Activated CD8-positive, alpha-beta T cell treated with anti-CD3 and anti-CD28 coated beads for 36 hours (primary cell): ENCODE data around the gene PCDHB10. TPM values are rescaled to one million over a fixed set of nuclear protein-coding genes. Genes with fewer than 3 reads are reported as not detected.
"Not testable (repeated sequence)": the region's sequence is repeated elsewhere in the genome, so short reads cannot be mapped to it uniquely, and the experiment has no call there.

ENCODE experiments used
- ATAC-seq: fragments of 200-7000 bp; cut with Tn5 transposase; one replicate; pipeline ENCODE4 v1.10.0; 2021; ENCODE audit warnings: mild to moderate bottlenecking, moderate library complexity
- CTCF ChIA-PET: fragments of 350-600 bp; sonication (Branson Sonifier 250); formaldehyde crosslinking; loops from one replicate; lab custom pipeline; 2021; ENCODE audit warnings: antibody characterized with exemption; lab: Charles Lee
- POLR2A ChIA-PET: fragments of 350-600 bp; sonication (Branson Sonifier 250); formaldehyde crosslinking; loops from one replicate; lab custom pipeline; 2021; ENCODE audit warnings: antibody characterized with exemption; lab: Charles Lee
- DNase-seq: peaks from one replicate; pipeline ENCODE4 v3.0.0-alpha.2; 2020
- H3K27ac Mint-ChIP-seq: one replicate; pipeline ENCODE4 v1.8.0; 2021; ENCODE audit warnings: mild to moderate bottlenecking, mixed read lengths
- H3K27me3 Mint-ChIP-seq: one replicate; pipeline ENCODE4 v1.8.0; 2021; ENCODE audit warnings: mixed read lengths
- H3K36me3 Mint-ChIP-seq: one replicate; pipeline ENCODE4 v1.8.0; 2021; ENCODE audit warnings: low read depth, mixed read lengths
- H3K4me1 Mint-ChIP-seq: one replicate; pipeline ENCODE4 v1.8.0; 2021; ENCODE audit warnings: low read depth, mixed read lengths
- H3K4me3 Mint-ChIP-seq: one replicate; pipeline ENCODE4 v1.8.0; 2021; ENCODE audit warnings: mild to moderate bottlenecking, moderate library complexity, mixed read lengths
- H3K9me3 Mint-ChIP-seq: one replicate; pipeline ENCODE4 v1.8.0; 2021; ENCODE audit warnings: mixed read lengths
- CTCF ChIP-seq: fragments of 200-600 bp; IDR thresholded peaks from one replicate; pipeline ENCODE4 v1.8.0; 2022; ENCODE audit warnings: antibody characterized with exemption, mild to moderate bottlenecking
- intact Hi-C: fragments of 100-400 bp; cut with micrococcal nuclease; formaldehyde crosslinking; loops from one replicate; pipeline ENCODE4 v1.10.0; 2022
- total RNA-seq, 2 experiments: library from RNA; stranded (reverse); gene quantifications; one replicate each; pipeline ENCODE4 v1.2.3, GENCODE V29; 2021

The PCDHB10 gene
- not detected for total RNA-seq

- Mint-ChIP-seq H3K27me3 (peaks cover 29% of the 10 kb centered on the region), H3K9me3 (peaks cover 23% of the 10 kb centered on the region), H3K4me3 (no peak within 1 kb of the TSS), H3K36me3 (peaks cover 6% of the 10 kb centered on the region), H3K4me1 (peaks cover under 1% of the 10 kb centered on the region), H3K27ac (no peak within 1 kb of the TSS)
- TF ChIP-seq CTCF = peak; percentile 60
- ChIA-PET CTCF (interaction anchor here (0.9 to 2.1 kb wide), 8 partner anchors 10 to 366 kb away, joined by 3 to 8 read pairs (median 4); partner anchors contain the start of gene PCDHB16), POLR2A (no interaction called here)
- intact Hi-C loops = no loop called here
- no peak for ATAC-seq
- peak; percentile 63 for DNase-seq
Observed at GRCh38 chr5:141192110-141192725, at the start of gene PCDHB10. Gene PCDHB10, plus strand, starts transcription at chr5:141192353. Its CDS starts 200 bp downstream, at chr5:141192553.

- peak; percentile 28 for DNase-seq
- Mint-ChIP-seq H3K27me3 (peaks cover 31% of the 10 kb centered on the region), H3K4me1 (no peaks in the 10 kb centered on the region), H3K4me3 (no peak within 1 kb of the TSS), H3K9me3 (peaks cover 16% of the 10 kb centered on the region), H3K36me3 (peaks cover 17% of the 10 kb centered on the region), H3K27ac (no peak within 1 kb of the TSS)
- POLR2A ChIA-PET = no interaction called here
- CTCF ChIA-PET = interaction anchor here (0.9 to 1.3 kb wide), 7 partner anchors 9 to 415 kb away, joined by 3 to 5 read pairs (median 3); partner anchors contain the start of gene PCDHB9
- no peak for TF ChIP-seq CTCF
- intact Hi-C loops = no loop called here
- ATAC-seq = no peak
Observed at GRCh38 chr5:141149812-141150211, 42.3 kb upstream of the PCDHB10 start, which contains the start of gene PCDHB6. Gene PCDHB6, plus strand, starts transcription at chr5:141150057. Its CDS starts 201 bp downstream, at chr5:141150258.

- Mint-ChIP-seq H3K27me3 (peaks cover 31% of the 10 kb centered on the region), H3K9me3 (peaks cover 16% of the 10 kb centered on the region), H3K4me3 (no peak overlapping the region), H3K36me3 (peaks cover 17% of the 10 kb centered on the region), H3K4me1 (no peaks in the 10 kb centered on the region), H3K27ac (no peak overlapping the region)
- no peak for DNase-seq
- ChIA-PET POLR2A (interaction anchor here (0.5 kb wide), 1 partner anchor 656 kb away, joined by 3 read pairs; no protein-coding TSS in a partner anchor), CTCF (interaction anchor here (0.9 to 1.3 kb wide), 7 partner anchors 8 to 414 kb away, joined by 3 to 5 read pairs (median 3); partner anchors contain the start of gene PCDHB9)
- intact Hi-C loops = no loop called here
- no peak for ATAC-seq
- TF ChIP-seq CTCF = no peak
Observed at GRCh38 chr5:141150224-141150992, 41.7 kb upstream of the PCDHB10 start.

- DNase-seq (no peak), ATAC-seq (no peak)
- peaks cover 35% of the 10 kb centered on the region for H3K27me3 Mint-ChIP-seq
- intact Hi-C loops = no loop called here
- H3K9me3 Mint-ChIP-seq = peaks cover 18% of the 10 kb centered on the region
- peaks cover 17% of the 10 kb centered on the region for H3K36me3 Mint-ChIP-seq
- POLR2A ChIA-PET = no interaction called here
- no peak overlapping the region for H3K27ac Mint-ChIP-seq
- H3K4me3 Mint-ChIP-seq = no peak overlapping the region
- TF ChIP-seq CTCF = no peak
- H3K4me1 Mint-ChIP-seq = no peaks in the 10 kb centered on the region
- CTCF ChIA-PET = interaction anchor here (1.2 kb wide), 1 partner anchor 333 kb away, joined by 5 read pairs; no protein-coding TSS in a partner anchor
Observed at GRCh38 chr5:141150993-141151325, 41.2 kb upstream of the PCDHB10 start.

GRCh38 chr5:141151632-141152031 lies 40.5 kb upstream of the PCDHB10 start:
- H3K36me3 Mint-ChIP-seq = peaks cover 17% of the 10 kb centered on the region
- DNase-seq, intact Hi-C loops, CTCF ChIA-PET, H3K4me3 Mint-ChIP-seq, H3K4me1 Mint-ChIP-seq, ATAC-seq, POLR2A ChIA-PET, H3K27ac Mint-ChIP-seq: not testable (repeated sequence)
- H3K27me3 Mint-ChIP-seq = peaks cover 38% of the 10 kb centered on the region
- H3K9me3 Mint-ChIP-seq = peaks cover 24% of the 10 kb centered on the region

GRCh38 chr5:141152096-141152495 lies 40.1 kb upstream of the PCDHB10 start:
- CTCF ChIA-PET, ATAC-seq, POLR2A ChIA-PET, H3K4me3 Mint-ChIP-seq, H3K27ac Mint-ChIP-seq, DNase-seq, H3K4me1 Mint-ChIP-seq, intact Hi-C loops: not testable (repeated sequence)
- Mint-ChIP-seq H3K36me3 (peaks cover 17% of the 10 kb centered on the region), H3K27me3 (peaks cover 39% of the 10 kb centered on the region), H3K9me3 (peaks cover 27% of the 10 kb centered on the region)
